GM18868 (cell line): ENCODE measurements around the gene DCTN3.

Experiments
- ATAC-seq: cut with Tn5 transposase; IDR thresholded peaks from one replicate; pipeline ENCODE4 v1.9.1; 2021; ENCODE audit warnings: mild to moderate bottlenecking, moderate library complexity; ENCODE audit not compliant: unreplicated experiment

The DCTN3 gene

GRCh38 chr9:34591248-34591916, 28.9 kb downstream of the DCTN3 start:
- ATAC-seq = no peak

- ATAC-seq = no peak
These were observed 29.7 kb downstream of the DCTN3 start for GRCh38 chr9:34590381-34591247.

GRCh38 chr9:34589636-34590380, 30.5 kb downstream of the DCTN3 start, which contains the start of gene CNTFR:
Gene CNTFR (minus strand): TSS chr9:34589724. CDS start chr9:34568981, 20,743 bp downstream.
- ATAC-seq = no peak

- no peak for ATAC-seq
These were observed 31.3 kb downstream of the DCTN3 start for GRCh38 chr9:34588671-34589635.

GRCh38 chr9:34587271-34587670, 33.0 kb downstream of the DCTN3 start:
- ATAC-seq = no peak

- ATAC-seq = no peak
These were observed 34.2 kb downstream of the DCTN3 start for GRCh38 chr9:34585946-34586669.

GRCh38 chr9:34584970-34585369, 35.3 kb downstream of the DCTN3 start:
- ATAC-seq = no peak

GRCh38 chr9:34582787-34583186, 37.5 kb downstream of the DCTN3 start:
- no peak for ATAC-seq

GRCh38 chr9:34581318-34581717, 39.0 kb downstream of the DCTN3 start:
- ATAC-seq = no peak

- no peak for ATAC-seq
These were observed 39.9 kb downstream of the DCTN3 start for GRCh38 chr9:34580358-34580757.

- ATAC-seq = no peak
These were observed 40.5 kb downstream of the DCTN3 start for GRCh38 chr9:34579808-34580163.

- no peak for ATAC-seq
These were observed 41.0 kb downstream of the DCTN3 start for GRCh38 chr9:34579104-34579807.

GRCh38 chr9:34578241-34579103, 41.8 kb downstream of the DCTN3 start:
- ATAC-seq = no peak

GRCh38 chr9:34577400-34578240, 42.7 kb downstream of the DCTN3 start:
- no peak for ATAC-seq

GRCh38 chr9:34576597-34577399, 43.5 kb downstream of the DCTN3 start:
- ATAC-seq = no peak

- ATAC-seq = no peak
These were observed 44.3 kb downstream of the DCTN3 start for GRCh38 chr9:34575862-34576596.
